ENCODE data around the gene BZW2. TPM values are rescaled to one million over a fixed set of nuclear protein-coding genes. Genes with fewer than 3 reads are reported as not detected.

Gene BZW2
- polyA plus RNA-seq (2012; ENCODE audit: missing spikeins): 6.8 TPM

DNA sequence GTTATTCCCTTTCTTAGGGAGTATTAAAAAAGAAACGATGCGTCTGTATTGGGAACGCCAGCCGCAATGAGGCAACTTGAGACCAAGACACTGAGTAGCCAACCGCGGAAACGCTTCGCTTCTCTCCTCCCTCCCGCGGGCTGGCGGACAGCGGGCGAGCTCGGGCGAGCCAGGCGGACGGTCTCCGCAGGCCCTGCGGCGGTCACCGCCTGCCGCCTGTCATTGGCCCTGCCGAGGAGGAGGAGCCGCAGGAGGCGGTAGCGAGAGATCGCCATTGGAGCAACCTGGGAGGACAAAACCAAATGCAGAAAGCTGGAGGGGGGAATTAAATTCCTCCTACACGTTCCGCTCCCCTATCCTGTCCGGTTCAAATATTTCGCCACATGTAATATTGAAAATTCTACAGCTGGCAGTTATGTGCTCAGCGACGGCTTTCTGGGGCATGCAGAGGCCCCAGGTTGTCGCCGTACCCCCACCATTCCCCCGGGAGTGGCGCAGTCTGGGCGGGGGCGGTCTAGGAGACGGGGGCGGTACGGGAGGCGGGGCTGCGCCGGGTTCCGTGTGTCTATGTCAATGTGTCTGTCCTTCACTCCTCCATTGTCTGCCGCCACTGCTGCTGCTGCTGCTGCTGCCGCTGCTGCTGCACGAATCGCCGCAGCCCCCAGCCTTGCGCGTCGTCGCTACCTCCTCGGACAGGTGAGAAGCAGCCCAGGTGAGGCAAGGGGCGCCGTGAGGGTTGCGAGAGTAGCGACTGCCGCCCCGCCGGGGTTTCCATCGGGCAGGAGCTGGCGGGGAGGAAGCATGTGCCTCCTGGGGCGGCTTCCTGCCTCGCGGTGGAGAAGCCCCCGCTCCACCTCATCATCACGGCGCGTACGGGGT is at the start of gene BZW2, which contains the start of gene ANKMY2:
BZW2 (plus strand) TSS at position 589 of the 879 bp plus-strand sequence. CDS start 19,263 bp downstream, outside the sequence.
ANKMY2 (minus strand) TSS at position 162 of the 879 bp plus-strand sequence. CDS start 181 bp downstream, outside the sequence.
- TF ChIP-seq POLR2AphosphoS5 (IDR thresholded peaks at IDR 0.05; ENCODE audit: low read depth, low read length) (0 out of 2 replicates have a peak, but pooled peaks have one; percentile 46), POLR2A (IDR thresholded peaks at IDR 0.05; ENCODE audit: low read depth, low read length) (peak; percentile 69; the same call in 1 of the 2 replicates), TAF1 (IDR thresholded peaks at IDR 0.05; ENCODE audit: borderline replicate concordance, low read depth, low read length) (no peak; the same call in 1 of the 2 replicates)
- peak; percentile 66 for DNase-seq (ENCODE audit: insufficient read length)
- peak; percentile 61 for FAIRE-seq

DNA sequence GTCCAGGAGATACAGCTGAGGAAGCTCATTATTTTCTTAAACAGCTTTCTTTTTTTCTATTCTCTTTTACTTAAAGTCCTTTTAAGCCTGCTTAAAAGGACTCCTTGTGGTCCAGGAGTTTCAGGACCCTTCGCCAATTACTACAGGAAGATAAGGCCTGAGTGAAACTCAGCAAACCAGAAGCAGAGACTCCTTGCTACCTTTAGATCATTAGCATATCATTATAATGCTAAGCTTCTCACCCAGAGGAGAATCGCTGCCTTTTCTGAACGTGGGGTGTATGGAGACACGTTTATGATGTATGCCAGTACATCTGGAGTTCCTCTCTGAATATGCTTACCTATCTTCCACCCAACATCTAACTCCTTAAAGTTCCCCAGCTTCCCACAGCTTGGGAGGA is 48.0 kb upstream of the BZW2 start:
- FAIRE-seq (no peak), DNase-seq (ENCODE audit: insufficient read length) (no peak)
- TF ChIP-seq POLR2AphosphoS5 (IDR thresholded peaks at IDR 0.05; ENCODE audit: low read depth, low read length): no peak
- TF ChIP-seq TAF1 (IDR thresholded peaks at IDR 0.05; ENCODE audit: borderline replicate concordance, low read depth, low read length): no peak
- no peak for TF ChIP-seq POLR2A (IDR thresholded peaks at IDR 0.05; ENCODE audit: low read depth, low read length)

GRCh38 chr7:16599860-16600259 is 46.1 kb upstream of the BZW2 start:
- DNase-seq (ENCODE audit: insufficient read length) (no peak), FAIRE-seq (no peak)
- TF ChIP-seq POLR2AphosphoS5 (IDR thresholded peaks at IDR 0.05; ENCODE audit: low read depth, low read length) (no peak), POLR2A (IDR thresholded peaks at IDR 0.05; ENCODE audit: low read depth, low read length) (no peak), TAF1 (IDR thresholded peaks at IDR 0.05; ENCODE audit: borderline replicate concordance, low read depth, low read length) (no peak)

DNA sequence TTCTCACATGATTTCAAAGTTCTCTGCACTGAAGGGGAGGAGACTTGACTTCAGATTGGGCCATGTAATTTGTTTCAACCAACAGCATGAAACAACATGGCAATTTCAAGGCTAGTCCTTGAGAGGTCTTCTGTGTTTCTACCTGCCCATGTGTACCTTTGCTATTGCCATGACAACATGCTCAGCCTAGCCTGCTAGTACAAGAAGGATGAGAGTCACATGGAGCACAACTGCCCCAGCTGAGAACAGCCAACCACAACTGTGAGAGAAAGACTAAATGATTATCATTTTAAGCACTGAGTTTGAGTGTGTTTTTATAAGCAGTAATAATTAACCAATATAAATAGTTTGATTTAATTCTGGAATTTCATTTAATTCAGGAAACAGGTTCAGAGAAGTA is 42.3 kb upstream of the BZW2 start:
- DNase-seq (ENCODE audit: insufficient read length) (no peak), FAIRE-seq (no peak)
- TF ChIP-seq POLR2A (IDR thresholded peaks at IDR 0.05; ENCODE audit: low read depth, low read length) (no peak), TAF1 (IDR thresholded peaks at IDR 0.05; ENCODE audit: borderline replicate concordance, low read depth, low read length) (no peak), POLR2AphosphoS5 (IDR thresholded peaks at IDR 0.05; ENCODE audit: low read depth, low read length) (no peak)

- no peak for FAIRE-seq
- TF ChIP-seq TAF1 (IDR thresholded peaks at IDR 0.05; ENCODE audit: borderline replicate concordance, low read depth, low read length): no peak
- no peak for TF ChIP-seq POLR2A (IDR thresholded peaks at IDR 0.05; ENCODE audit: low read depth, low read length)
- DNase-seq (ENCODE audit: insufficient read length): no peak
These were observed 41.9 kb upstream of the BZW2 start for GRCh38 chr7:16604054-16604453.

GRCh38 chr7:16606704-16607103 is 39.3 kb upstream of the BZW2 start:
- TF ChIP-seq POLR2AphosphoS5 (IDR thresholded peaks at IDR 0.05; ENCODE audit: low read depth, low read length) (no peak), TAF1 (IDR thresholded peaks at IDR 0.05; ENCODE audit: borderline replicate concordance, low read depth, low read length) (no peak), POLR2A (IDR thresholded peaks at IDR 0.05; ENCODE audit: low read depth, low read length) (no peak)
- DNase-seq (ENCODE audit: insufficient read length) (no peak), FAIRE-seq (no peak)

DNA sequence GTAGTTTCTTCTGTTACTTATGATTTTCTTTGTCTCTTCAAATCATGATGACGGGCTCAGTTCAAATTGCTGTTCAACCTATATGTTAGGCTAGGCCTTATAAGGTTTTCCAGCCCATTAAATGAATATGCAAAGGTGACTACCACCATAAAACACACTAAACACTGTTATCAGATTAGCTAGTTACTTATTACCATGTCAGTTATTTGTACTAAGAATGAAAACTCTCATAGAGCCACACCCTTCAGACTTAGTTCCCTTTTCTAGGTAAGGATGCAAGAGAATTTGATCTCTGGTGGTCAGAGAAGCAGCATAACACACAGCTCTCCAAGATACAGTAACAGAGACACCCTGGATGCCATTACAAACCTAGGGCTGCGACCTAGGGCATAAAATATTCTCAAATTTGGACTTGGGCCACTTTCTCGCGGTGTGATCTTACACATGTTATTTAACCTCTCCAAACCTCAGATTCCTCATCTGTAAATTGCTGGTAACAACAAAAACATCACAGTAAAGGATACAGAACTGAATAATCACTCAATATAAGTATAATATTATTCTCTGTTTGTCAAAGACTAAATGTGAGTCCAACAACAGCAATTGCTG is 36.0 kb upstream of the BZW2 start:
- FAIRE-seq (no peak), DNase-seq (ENCODE audit: insufficient read length) (no peak)
- TF ChIP-seq TAF1 (IDR thresholded peaks at IDR 0.05; ENCODE audit: borderline replicate concordance, low read depth, low read length) (no peak), POLR2AphosphoS5 (IDR thresholded peaks at IDR 0.05; ENCODE audit: low read depth, low read length) (no peak), POLR2A (IDR thresholded peaks at IDR 0.05; ENCODE audit: low read depth, low read length) (no peak)

GRCh38 chr7:16611711-16612110 is 34.3 kb upstream of the BZW2 start:
- no peak for DNase-seq (ENCODE audit: insufficient read length)
- no peak for FAIRE-seq
- TF ChIP-seq POLR2AphosphoS5 (IDR thresholded peaks at IDR 0.05; ENCODE audit: low read depth, low read length) (no peak), POLR2A (IDR thresholded peaks at IDR 0.05; ENCODE audit: low read depth, low read length) (no peak), TAF1 (IDR thresholded peaks at IDR 0.05; ENCODE audit: borderline replicate concordance, low read depth, low read length) (no peak)

- FAIRE-seq: no peak
- no peak for DNase-seq (ENCODE audit: insufficient read length)
- no peak for TF ChIP-seq POLR2AphosphoS5 (IDR thresholded peaks at IDR 0.05; ENCODE audit: low read depth, low read length)
- TF ChIP-seq TAF1 (IDR thresholded peaks at IDR 0.05; ENCODE audit: borderline replicate concordance, low read depth, low read length): no peak
- TF ChIP-seq POLR2A (IDR thresholded peaks at IDR 0.05; ENCODE audit: low read depth, low read length): no peak
These were observed 30.8 kb upstream of the BZW2 start for GRCh38 chr7:16615228-16615627.

GRCh38 chr7:16616122-16616521 is 29.9 kb upstream of the BZW2 start:
- TF ChIP-seq TAF1 (IDR thresholded peaks at IDR 0.05; ENCODE audit: borderline replicate concordance, low read depth, low read length) (no peak), POLR2AphosphoS5 (IDR thresholded peaks at IDR 0.05; ENCODE audit: low read depth, low read length) (no peak), POLR2A (IDR thresholded peaks at IDR 0.05; ENCODE audit: low read depth, low read length) (no peak)
- DNase-seq (ENCODE audit: insufficient read length) (no peak), FAIRE-seq (no peak)

- DNase-seq (ENCODE audit: insufficient read length): no peak
- no peak for FAIRE-seq
- TF ChIP-seq TAF1 (IDR thresholded peaks at IDR 0.05; ENCODE audit: borderline replicate concordance, low read depth, low read length): no peak
- TF ChIP-seq POLR2A (IDR thresholded peaks at IDR 0.05; ENCODE audit: low read depth, low read length): no peak
- TF ChIP-seq POLR2AphosphoS5 (IDR thresholded peaks at IDR 0.05; ENCODE audit: low read depth, low read length): no peak
These were observed 29.4 kb upstream of the BZW2 start for GRCh38 chr7:16616542-16616941.

All from GM12892 (cell line).